ENCODE measurements around the gene NMNAT3.

The NMNAT3 gene

DNA sequence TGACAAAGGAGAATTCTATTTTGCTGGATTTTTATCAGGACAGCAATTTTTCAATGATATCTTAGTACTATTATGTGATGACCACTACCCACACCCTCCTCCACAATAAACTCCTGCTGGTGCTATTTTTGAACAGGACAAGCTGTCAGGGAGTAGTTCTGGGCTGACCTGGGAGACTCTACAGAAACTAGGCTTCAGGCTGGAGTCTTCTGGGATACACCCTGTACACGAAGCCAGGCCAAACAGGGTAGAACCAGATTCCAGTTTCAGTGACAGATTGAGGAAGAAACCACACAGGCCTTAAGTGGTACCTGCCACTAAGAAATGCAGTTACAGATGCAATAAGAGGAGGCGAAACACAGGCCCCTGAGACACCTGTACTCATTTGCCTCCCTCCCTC lies 12.8 kb downstream of the NMNAT3 start:
- TF ChIP-seq, protein P1, sequence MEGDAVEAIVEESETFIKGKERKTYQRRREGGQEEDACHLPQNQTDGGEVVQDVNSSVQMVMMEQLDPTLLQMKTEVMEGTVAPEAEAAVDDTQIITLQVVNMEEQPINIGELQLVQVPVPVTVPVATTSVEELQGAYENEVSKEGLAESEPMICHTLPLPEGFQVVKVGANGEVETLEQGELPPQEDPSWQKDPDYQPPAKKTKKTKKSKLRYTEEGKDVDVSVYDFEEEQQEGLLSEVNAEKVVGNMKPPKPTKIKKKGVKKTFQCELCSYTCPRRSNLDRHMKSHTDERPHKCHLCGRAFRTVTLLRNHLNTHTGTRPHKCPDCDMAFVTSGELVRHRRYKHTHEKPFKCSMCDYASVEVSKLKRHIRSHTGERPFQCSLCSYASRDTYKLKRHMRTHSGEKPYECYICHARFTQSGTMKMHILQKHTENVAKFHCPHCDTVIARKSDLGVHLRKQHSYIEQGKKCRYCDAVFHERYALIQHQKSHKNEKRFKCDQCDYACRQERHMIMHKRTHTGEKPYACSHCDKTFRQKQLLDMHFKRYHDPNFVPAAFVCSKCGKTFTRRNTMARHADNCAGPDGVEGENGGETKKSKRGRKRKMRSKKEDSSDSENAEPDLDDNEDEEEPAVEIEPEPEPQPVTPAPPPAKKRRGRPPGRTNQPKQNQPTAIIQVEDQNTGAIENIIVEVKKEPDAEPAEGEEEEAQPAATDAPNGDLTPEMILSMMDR (IDR thresholded peaks at IDR 0.05), result no peak

DNA sequence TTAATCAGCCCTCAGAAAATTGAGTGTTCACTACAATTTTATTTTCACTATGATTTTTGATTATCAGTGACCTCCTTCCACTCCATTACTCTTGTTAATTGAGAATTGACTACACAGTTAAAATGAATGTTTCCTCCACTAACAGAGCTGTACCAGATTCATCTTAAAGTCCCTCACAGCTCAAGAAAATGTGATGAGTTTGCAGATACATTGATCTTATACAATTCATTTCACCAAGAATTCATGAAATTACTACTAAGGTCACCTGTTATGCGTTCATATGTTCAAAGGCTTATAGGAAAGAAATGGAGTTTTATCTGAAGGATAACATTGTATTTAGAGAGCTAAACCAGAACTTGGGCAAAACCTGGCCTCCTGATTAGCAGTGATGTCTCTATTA lies 17.5 kb downstream of the NMNAT3 start:
- TF ChIP-seq, protein P1 (IDR thresholded peaks at IDR 0.05), result no peak

DNA sequence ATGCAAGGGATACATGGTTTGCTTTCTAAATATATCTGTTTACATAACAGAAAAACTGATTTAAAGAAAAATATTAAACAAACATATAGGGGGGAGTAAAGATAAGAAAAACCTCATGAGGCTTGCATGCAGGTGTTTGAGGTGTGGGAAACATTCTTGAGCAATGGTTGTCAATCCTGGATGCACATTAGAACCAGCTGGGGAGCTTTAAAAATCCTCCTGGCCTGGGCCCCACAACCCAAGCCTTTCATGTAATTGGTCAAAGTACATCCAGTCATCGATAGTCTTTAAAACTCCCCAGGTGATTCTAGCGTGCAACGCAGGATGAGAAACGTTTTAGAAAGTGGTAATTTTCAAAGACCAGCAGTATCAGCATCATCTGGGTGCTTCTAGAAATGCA lies 18.3 kb downstream of the NMNAT3 start:
- TF ChIP-seq, protein P1 (IDR thresholded peaks at IDR 0.05), result no peak

DNA sequence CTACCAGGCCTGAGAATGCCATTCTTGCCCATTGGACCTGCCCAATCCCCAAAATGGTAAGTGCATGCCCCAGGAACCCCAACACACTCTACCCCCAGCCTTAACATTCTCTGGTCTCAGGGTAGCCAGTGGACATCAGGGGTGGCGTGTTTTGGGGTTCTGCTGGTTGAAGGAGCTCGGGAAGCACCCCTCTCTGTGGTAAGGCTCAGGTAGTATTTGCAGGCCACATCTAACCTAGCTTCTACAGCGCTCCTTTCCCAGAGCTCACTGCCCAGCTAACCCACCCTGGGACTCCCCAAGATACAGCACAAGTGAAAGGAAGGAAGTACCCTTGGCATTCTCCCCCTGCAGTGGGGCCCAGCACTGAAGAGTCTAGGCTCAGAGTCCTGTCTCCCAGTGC lies 19.8 kb downstream of the NMNAT3 start:
- TF ChIP-seq, protein P1 (IDR thresholded peaks at IDR 0.05), result no peak

DNA sequence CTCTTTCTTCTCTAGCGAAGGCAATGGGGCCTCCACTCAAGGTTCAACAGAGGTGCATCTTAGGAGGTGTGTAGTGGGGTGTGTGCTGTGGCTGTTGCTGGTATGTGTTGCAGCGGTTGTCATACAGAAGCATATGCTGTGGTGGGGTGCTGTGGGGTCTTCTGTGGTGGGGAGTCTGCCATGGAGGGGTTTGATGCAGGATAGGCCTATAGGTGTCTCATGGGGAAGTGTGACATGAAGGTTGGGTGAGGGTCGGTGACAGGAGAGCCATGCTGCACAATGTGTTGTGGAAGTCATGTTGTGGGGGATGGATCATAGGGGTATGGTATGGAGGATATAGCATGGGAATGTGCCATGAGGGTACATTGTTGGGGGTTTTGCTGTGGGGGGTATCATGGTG lies 20.3 kb downstream of the NMNAT3 start:
- TF ChIP-seq, protein P1 (IDR thresholded peaks at IDR 0.05), result no peak

DNA sequence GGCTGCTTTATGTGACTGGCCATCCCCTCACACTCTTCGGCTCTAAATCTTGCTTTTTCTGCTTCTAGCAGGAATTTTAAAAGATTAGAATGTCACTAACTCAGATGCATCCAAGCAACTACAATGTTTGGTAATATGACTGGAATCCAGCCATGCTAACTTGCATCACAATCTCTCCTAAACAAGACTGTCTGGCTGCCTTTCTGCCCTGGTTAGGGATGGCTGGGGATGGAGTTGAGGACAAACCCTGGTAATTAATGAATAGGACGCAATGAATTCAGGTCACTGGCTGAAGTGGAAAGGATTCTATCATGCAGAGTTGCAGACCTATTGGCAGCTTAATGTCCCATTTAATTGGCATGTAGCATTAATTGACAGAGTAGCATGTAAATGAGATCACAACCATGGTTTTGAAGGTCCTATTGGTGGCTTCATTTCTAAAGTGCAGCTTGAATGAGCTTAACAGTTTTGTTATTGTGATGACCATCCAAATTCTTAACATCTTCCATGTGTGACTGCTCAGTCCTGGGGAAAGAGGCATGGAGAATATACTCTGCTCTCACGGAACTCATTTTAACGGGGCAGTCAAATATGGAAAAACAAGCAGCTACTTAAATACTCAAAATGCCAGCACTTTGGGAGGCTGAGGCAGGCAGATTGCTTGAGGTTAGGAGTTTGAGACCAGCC lies 21.7 kb downstream of the NMNAT3 start:
- TF ChIP-seq, protein P1 (IDR thresholded peaks at IDR 0.05), result no peak

DNA sequence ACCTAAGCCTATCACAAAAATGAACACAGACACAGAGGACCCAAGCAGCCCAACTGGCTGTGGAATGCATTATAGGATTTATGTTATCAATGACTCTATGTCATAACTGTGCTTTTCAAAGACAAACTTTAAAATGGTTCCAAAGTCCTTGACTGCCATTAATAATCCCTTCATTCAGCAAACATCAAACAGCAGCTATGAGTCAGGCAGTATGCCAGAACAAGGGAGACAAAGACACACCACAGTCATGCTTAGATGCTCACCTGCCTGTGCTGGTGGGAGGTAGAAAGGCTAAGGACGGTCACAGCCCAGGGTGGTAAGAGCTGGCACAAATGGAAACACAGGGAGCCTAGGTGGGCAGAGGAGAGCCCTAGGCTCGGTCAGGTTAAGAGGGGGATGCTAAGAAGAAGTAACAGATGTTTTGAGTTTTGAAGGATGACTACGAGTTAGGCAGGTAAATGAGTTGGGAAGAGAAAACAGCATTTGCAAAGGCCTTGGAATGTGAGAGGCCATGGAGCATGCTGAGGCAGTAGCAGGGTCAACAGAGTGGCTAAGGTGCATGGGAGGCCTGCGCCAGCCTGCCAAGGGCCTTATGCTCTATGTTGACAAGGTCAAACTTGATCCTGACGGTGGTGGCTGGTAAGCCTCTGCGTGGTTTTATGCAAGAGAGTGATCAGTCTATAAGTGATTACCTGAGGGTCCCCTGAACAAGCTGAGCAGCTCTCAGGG lies 23.0 kb downstream of the NMNAT3 start:
- TF ChIP-seq, protein P1 (IDR thresholded peaks at IDR 0.05), result no peak
